Heart right ventricle (tissue), 16 donors: ENCODE data around the gene ZNF385D. TPM values are rescaled to one million over a fixed set of nuclear protein-coding genes. Genes with fewer than 3 reads are reported as not detected.

Experiments used
- ATAC-seq, 8 donors: fragments of 200-7000 bp; cut with Tn5 transposase; one replicate each; pipeline ENCODE4 v1.9.1; 2020; ENCODE audit warnings: mild to moderate bottlenecking in 8 of 8, moderate library complexity in 8 of 8, moderate number of reproducible peaks in 1 of 8
- DNase-seq, 2 donors: peaks; one replicate each; pipeline ENCODE4 v3.0.0-alpha.2; 2020
- H3K27ac ChIP-seq, 10 donors: fragments of 200-600 bp; sonication (generic) in 2 of 10; one replicate each; pipeline versions ENCODE4 v1.5.0 to v1.8.0; 2020 to 2022; ENCODE audit warnings: mild to moderate bottlenecking in 3 of 10
- H3K27me3 ChIP-seq, 7 donors: fragments of 200-600 bp; one replicate each; pipeline ENCODE4 v1.8.0; 2021 to 2022; ENCODE audit warnings: mild to moderate bottlenecking in 2 of 7
- H3K36me3 ChIP-seq, 9 donors: fragments of 200-600 bp; sonication (generic) in 1 of 9; one replicate each; pipeline versions ENCODE4 v1.5.0 to v1.8.0; 2020 to 2022; ENCODE audit warnings: mild to moderate bottlenecking in 2 of 9
- H3K4me1 ChIP-seq, 9 donors: fragments of 200-600 bp; sonication (generic) in 1 of 9; one replicate each; pipeline versions ENCODE4 v1.5.0 to v1.8.0; 2020 to 2022; ENCODE audit warnings: mild to moderate bottlenecking in 4 of 9
- H3K4me3 ChIP-seq, 10 donors: fragments of 200-600 bp; sonication (generic) in 2 of 10; one replicate each; pipeline versions ENCODE4 v1.5.0 to v1.8.0; 2020 to 2022; ENCODE audit warnings: mild to moderate bottlenecking in 7 of 10, moderate library complexity in 2 of 10
- H3K9me3 ChIP-seq, 11 donors: fragments of 200-600 bp in 10 of 11; sonication (generic) in 2 of 11; one replicate each; pipeline versions ENCODE4 v1.5.0 to v1.8.0; 2013 to 2022; ENCODE audit warnings: mild to moderate bottlenecking in 2 of 11, control low read depth in 1 of 11, moderate library complexity in 1 of 11
- WGBS, 2 donors: extraction: QIAGEN DNeasy Blood & Tissue Kit; methylation state at CpG; one replicate each; pipeline ENCODE4 v1.1.7; 2013; ENCODE audit warnings: inconsistent platforms in 1 of 2; 5-methylcytosine and 5-hydroxymethylcytosine counted together
- intact Hi-C, 10 donors: fragments of 100-400 bp; cut with DNase I; formaldehyde crosslinking; loops; one replicate each; pipeline versions ENCODE4 v1.11.1 to v1.14.2; 2022
- polyA plus RNA-seq, 2 donors: library from polyadenylated mRNA; stranded (reverse); fragments of 200-250 nt; gene quantifications; one replicate each; pipeline ENCODE4 v1.2.3, GENCODE V29; 2013
- total RNA-seq, 10 donors: library from RNA; stranded (reverse); fragmentation: NEBNext Ultra II Directional in 3 of 10; extraction: Animal tissue kit (Norgen Biotek cat#: 25700) in 3 of 10; gene quantifications; one replicate each; pipeline versions ENCODE4 v1.2.1 to v1.2.4, GENCODE V29; 2021 to 2023
- TF ChIP-seq, protein P1 (sequence below), 9 donors: fragments of 200-600 bp; sonication (generic) in 2 of 9; IDR thresholded peaks; one replicate each; pipeline versions ENCODE4 v1.5.0 to v1.8.0; 2021 to 2022; ENCODE audit warnings: antibody characterized with exemption in 9 of 9, mild to moderate bottlenecking in 5 of 9, moderate library complexity in 1 of 9
- donor health status: Arrhythmogenic right ventricular cardiomyopathy.
- donor health status: ischemic (EF 13 %, LVEDD 7.1; RV severe dilation, severe dysfunction).
- donor health status: healthy with polysubstance abuse.
- donor health status: DM: no; HTN: yes; CAD: no.
- donor health status: DM: no; HTN: no; CAD: no.
- donor health status: ischemic (EF 25% LVEDD 6.9; RV normal size, moderate dysfunction).
- donor health status: ischemic (EF 25% LVEDD 5.7; RV mildly dilated, moderate dysfunction).
- donor health status: healthy.
- donor health status: DM: yes; HTN: yes; CAD: no.
- donor health status: Ischemic cardiomyopathy.
- donor health status: ischemic (EF 35%, LVEDD 5.7; RV mildly dilated, moderate dysfunction).
- donor health status: nonischemic (EF 11% LVEDD 7.7; RV severe dilation, severe dysfunction).
- donor health status: DM: yes; HTN: yes; CAD: no.
- donor health status: PGD.
- donor health status: ischemic (EF 29% LVEDD 5.4; RV normal size, mild dysfunction).
- donor health status: nonischemic (EF 23%, LVEDD 6.1; RV moderate dilation, normal function).

ZNF385D gene
- total and polyA plus RNA-seq, 12 donors: 3.0 to 24.9 (median 7.2) TPM

GRCh38 chr3:21654662-21655061 lies 96.3 kb downstream of the ZNF385D start:
- no peak overlapping the region for H3K4me3 ChIP-seq
- H3K27ac ChIP-seq: no peak overlapping the region
- no peaks in the 10 kb centered on the region for H3K9me3 ChIP-seq
- TF ChIP-seq, protein P1, sequence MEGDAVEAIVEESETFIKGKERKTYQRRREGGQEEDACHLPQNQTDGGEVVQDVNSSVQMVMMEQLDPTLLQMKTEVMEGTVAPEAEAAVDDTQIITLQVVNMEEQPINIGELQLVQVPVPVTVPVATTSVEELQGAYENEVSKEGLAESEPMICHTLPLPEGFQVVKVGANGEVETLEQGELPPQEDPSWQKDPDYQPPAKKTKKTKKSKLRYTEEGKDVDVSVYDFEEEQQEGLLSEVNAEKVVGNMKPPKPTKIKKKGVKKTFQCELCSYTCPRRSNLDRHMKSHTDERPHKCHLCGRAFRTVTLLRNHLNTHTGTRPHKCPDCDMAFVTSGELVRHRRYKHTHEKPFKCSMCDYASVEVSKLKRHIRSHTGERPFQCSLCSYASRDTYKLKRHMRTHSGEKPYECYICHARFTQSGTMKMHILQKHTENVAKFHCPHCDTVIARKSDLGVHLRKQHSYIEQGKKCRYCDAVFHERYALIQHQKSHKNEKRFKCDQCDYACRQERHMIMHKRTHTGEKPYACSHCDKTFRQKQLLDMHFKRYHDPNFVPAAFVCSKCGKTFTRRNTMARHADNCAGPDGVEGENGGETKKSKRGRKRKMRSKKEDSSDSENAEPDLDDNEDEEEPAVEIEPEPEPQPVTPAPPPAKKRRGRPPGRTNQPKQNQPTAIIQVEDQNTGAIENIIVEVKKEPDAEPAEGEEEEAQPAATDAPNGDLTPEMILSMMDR (IDR thresholded peaks at IDR 0.05): no peak
- no peak for ATAC-seq
- WGBS, 2 donors: 55 to 59% methylated on average over 1 of the region's 1 CpG
- peaks cover 0 to 5% (median 0%) of the 10 kb centered on the region in 9 donors for H3K4me1 ChIP-seq
- no peaks in the 10 kb centered on the region for H3K27me3 ChIP-seq
- no peaks in the 10 kb centered on the region for H3K36me3 ChIP-seq
- intact Hi-C loops: no loop called here
- no peak for DNase-seq

GRCh38 chr3:21654241-21654640 lies 96.8 kb downstream of the ZNF385D start:
- intact Hi-C loops: no loop called here
- no peak for ATAC-seq
- no peaks in the 10 kb centered on the region for H3K36me3 ChIP-seq

GRCh38 chr3:21649519-21649918 lies 101.5 kb downstream of the ZNF385D start:
- no peaks in the 10 kb centered on the region for H3K27me3 ChIP-seq
- intact Hi-C loops: loop anchor here in 1 of 10 donors (5.0 kb wide), 1 partner anchor 98 kb away; no protein-coding TSS in a partner anchor
- peaks cover 4 to 35% (median 19%) of the 10 kb centered on the region in 9 donors for H3K4me1 ChIP-seq
- no peak overlapping the region for H3K27ac ChIP-seq
- DNase-seq (no peak), ATAC-seq (no peak)
- no peak overlapping the region for H3K4me3 ChIP-seq
- TF ChIP-seq, protein P1 (IDR thresholded peaks at IDR 0.05): no peak
- no peaks in the 10 kb centered on the region for H3K36me3 ChIP-seq
- no peaks in the 10 kb centered on the region for H3K9me3 ChIP-seq
- 67 to 74% methylated on average over 1 of the region's 1 CpG for WGBS, 2 donors

More at GRCh38 chr3:21654241-21654640, 96.8 kb downstream of the ZNF385D start:
- H3K4me1 ChIP-seq: peaks cover 0 to 5% (median 0%) of the 10 kb centered on the region in 9 donors
- TF ChIP-seq, protein P1 (IDR thresholded peaks at IDR 0.05): no peak
- no peaks in the 10 kb centered on the region for H3K27me3 ChIP-seq
- H3K27ac ChIP-seq: no peak overlapping the region
- WGBS, 2 donors: 71 to 78% methylated on average over 5 of the region's 5 CpGs
- DNase-seq: no peak
- no peak overlapping the region for H3K4me3 ChIP-seq
- H3K9me3 ChIP-seq: no peaks in the 10 kb centered on the region

- Histone ChIP-seq H3K27ac (no peak overlapping the region), H3K4me1 (peaks cover 4 to 51% (median 31%) of the 10 kb centered on the region in 9 donors), H3K4me3 (no peak overlapping the region), H3K36me3 (no peaks in the 10 kb centered on the region), H3K9me3 (no peaks in the 10 kb centered on the region), H3K27me3 (no peaks in the 10 kb centered on the region)
- TF ChIP-seq, protein P1 (IDR thresholded peaks at IDR 0.05): no peak
- DNase-seq: no peak
- intact Hi-C loops: loop anchor here in 1 of 10 donors (5.0 kb wide), 1 partner anchor 99 kb away; no protein-coding TSS in a partner anchor
- 87 to 90% methylated on average over 4 of the region's 4 CpGs for WGBS, 2 donors
- no peak for ATAC-seq
Observed at GRCh38 chr3:21647961-21648360, 103.0 kb downstream of the ZNF385D start.
